NT2/D1 (cell line): ENCODE measurements around the gene CHST9.
"Not testable (repeated sequence)": the region's sequence is repeated elsewhere in the genome, so short reads cannot be mapped to it uniquely, and the experiment has no call there.

ENCODE experiments used
- DNase-seq: peaks from one replicate; pipeline ENCODE4 v3.0.0-alpha.2; 2011; ENCODE audit warnings: low read depth, low spot score
- H3K27me3 ChIP-seq: 2 replicates; pipeline ENCODE4 v1.6.0; 2011; ENCODE audit warnings: mild to moderate bottlenecking; ENCODE audit not compliant: insufficient read length, insufficient read depth
- H3K36me3 ChIP-seq: 2 replicates; pipeline ENCODE4 v1.6.1; 2011; ENCODE audit warnings: mild to moderate bottlenecking, low read length, mixed read lengths; ENCODE audit not compliant: insufficient read depth, insufficient read length
- H3K4me1 ChIP-seq: 2 replicates; pipeline ENCODE4 v1.5.1; 2011; ENCODE audit not compliant: insufficient read depth, insufficient read length
- H3K4me3 ChIP-seq: 2 replicates; pipeline ENCODE4 v1.5.1; 2011; ENCODE audit warnings: low read depth; ENCODE audit not compliant: insufficient read length
- H3K9ac ChIP-seq: 2 replicates; pipeline ENCODE4 v1.6.0; 2011; ENCODE audit warnings: low read depth; ENCODE audit not compliant: insufficient read length
- H3K9me3 ChIP-seq: 2 replicates; pipeline ENCODE4 v1.5.1; 2011; ENCODE audit warnings: mild to moderate bottlenecking, low read length; ENCODE audit not compliant: insufficient read depth
- SUZ12 ChIP-seq: IDR thresholded peaks from 2 replicates; pipeline ENCODE4 v1.6.1; 2011; ENCODE audit not compliant: insufficient read length, insufficient read depth; ENCODE audit errors: extremely low read depth
- YY1 ChIP-seq: IDR thresholded peaks from 2 replicates; pipeline ENCODE4 v1.6.1; 2011; ENCODE audit not compliant: insufficient read length, insufficient read depth
- ZNF274 ChIP-seq: IDR thresholded peaks from 2 replicates; pipeline ENCODE4 v1.6.1; 2011; ENCODE audit warnings: mild to moderate bottlenecking, low read depth, low read length

CHST9 gene

DNA sequence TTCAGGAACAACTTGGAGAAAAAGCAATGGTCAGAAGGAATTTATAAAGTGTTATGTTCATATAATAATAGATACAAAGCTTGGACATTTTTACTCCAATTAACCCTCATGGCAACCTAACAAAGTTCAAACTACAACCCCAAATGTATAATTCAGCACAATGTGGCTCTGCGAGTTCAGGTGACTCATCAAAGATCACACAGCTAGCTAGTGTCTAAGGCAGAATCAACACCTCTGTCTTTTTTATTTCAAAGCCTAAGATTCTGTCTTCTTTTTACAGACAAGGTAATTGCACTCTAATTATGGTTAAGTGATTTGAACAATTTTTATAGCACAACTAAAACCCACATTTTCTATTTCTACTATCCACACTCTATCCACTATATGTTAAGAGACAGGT is 90.5 kb downstream of the CHST9 start:
- Histone ChIP-seq H3K9me3 (no peaks in the 10 kb centered on the region), H3K4me1 (no peaks in the 10 kb centered on the region), H3K36me3 (no peaks in the 10 kb centered on the region), H3K4me3 (no peak overlapping the region), H3K9ac (no peak overlapping the region), H3K27me3 (no peaks in the 10 kb centered on the region)
- DNase-seq = no peak
- TF ChIP-seq ZNF274 (no peak), YY1 (no peak), SUZ12 (no peak)

DNA sequence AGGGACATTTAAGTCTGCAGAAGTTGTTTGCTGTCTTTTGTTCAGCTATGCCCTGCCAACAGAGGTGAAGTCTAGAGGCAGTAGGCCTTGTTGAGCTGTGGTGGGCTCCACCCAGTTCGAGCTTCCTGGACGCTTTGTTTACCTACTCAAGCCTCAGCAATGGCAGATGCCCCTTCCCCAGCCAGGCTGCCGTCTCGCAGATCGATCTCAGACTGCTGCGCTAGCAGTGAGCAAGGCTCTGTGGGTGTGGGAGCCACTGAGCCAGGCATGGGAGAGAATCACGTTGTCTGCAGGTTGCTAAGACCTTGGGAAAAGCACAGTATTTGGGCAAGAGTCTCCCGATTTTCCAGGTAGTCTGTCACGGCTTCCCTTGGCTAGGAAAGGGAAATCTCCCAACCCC is 91.8 kb downstream of the CHST9 start:
- H3K4me1 ChIP-seq, H3K9me3 ChIP-seq, H3K27me3 ChIP-seq, H3K36me3 ChIP-seq, H3K9ac ChIP-seq, H3K4me3 ChIP-seq, DNase-seq: not testable (repeated sequence)

DNA sequence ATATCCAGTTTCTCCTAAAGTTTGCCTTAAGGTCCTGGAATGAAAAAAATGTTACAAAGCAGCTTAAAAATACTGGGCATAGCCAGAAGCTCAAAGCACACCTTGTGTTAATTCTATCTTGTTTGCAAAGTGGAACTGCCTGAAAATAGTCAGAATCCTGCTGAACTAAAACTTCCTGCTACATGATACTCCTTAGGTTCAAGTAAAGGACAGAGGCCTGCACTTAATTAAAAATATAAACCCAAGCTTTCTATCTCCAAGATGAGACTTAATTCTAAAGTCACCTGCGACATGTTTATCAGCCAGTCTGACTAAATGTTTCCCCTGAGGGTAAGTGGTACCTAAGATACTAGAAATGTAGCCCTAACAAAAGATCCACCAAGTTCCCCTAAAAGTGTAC is 103.4 kb downstream of the CHST9 start:
- no peak overlapping the region for H3K4me3 ChIP-seq
- H3K4me1 ChIP-seq = no peaks in the 10 kb centered on the region
- H3K27me3 ChIP-seq = no peaks in the 10 kb centered on the region
- no peak for TF ChIP-seq ZNF274
- no peak for TF ChIP-seq YY1
- no peak for TF ChIP-seq SUZ12
- DNase-seq = no peak
- no peaks in the 10 kb centered on the region for H3K36me3 ChIP-seq
- H3K9me3 ChIP-seq = no peaks in the 10 kb centered on the region
- no peak overlapping the region for H3K9ac ChIP-seq

DNA sequence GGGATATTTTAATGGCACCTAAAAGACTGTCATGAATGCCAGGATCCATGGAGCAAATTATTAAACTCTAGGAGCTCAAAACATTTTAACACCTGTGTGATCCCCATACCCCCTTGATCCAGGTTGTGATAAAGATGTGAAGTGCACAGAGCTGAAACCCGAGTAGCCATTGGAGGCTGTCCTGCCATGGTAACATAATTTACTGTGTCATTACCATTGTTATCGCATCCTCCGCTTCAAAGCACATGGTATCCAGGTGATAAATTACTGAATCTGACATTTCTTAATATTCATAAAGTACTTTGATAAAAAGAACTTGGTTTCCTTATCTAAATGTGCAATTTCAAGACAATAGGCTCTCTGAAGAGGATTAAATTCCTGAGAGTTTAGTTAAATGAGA is 109.3 kb downstream of the CHST9 start:
- Histone ChIP-seq H3K4me3 (no peak overlapping the region), H3K36me3 (no peaks in the 10 kb centered on the region), H3K4me1 (no peaks in the 10 kb centered on the region), H3K9ac (no peak overlapping the region), H3K9me3 (no peaks in the 10 kb centered on the region), H3K27me3 (no peaks in the 10 kb centered on the region)
- no peak for DNase-seq
- TF ChIP-seq YY1 (no peak), ZNF274 (no peak), SUZ12 (no peak)

DNA sequence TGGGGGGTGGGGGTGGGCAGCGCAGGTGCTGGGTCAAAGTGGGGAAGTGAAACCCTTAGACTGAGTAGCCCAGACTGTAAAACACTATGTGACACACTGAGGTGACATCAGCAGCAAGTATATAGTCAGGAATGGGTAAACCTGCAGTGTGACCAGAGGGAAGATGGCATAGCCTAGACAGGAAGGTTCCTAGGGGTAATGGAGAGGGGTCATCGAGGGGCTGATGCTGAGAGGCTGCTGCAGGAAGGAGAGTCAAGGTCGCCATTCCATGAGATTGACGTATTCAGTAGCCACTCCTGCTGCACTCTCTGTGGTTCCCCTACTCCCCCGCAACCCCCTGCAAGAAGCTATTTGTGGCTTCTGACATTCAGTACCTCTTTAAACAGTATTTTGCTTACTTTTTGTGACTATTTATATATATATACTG is 111.7 kb downstream of the CHST9 start:
- Histone ChIP-seq H3K9me3 (no peaks in the 10 kb centered on the region), H3K4me1 (no peaks in the 10 kb centered on the region), H3K4me3 (no peak overlapping the region), H3K36me3 (no peaks in the 10 kb centered on the region), H3K27me3 (no peaks in the 10 kb centered on the region), H3K9ac (no peak overlapping the region)
- DNase-seq = no peak
- no peak for TF ChIP-seq YY1
- TF ChIP-seq SUZ12 = no peak

DNA sequence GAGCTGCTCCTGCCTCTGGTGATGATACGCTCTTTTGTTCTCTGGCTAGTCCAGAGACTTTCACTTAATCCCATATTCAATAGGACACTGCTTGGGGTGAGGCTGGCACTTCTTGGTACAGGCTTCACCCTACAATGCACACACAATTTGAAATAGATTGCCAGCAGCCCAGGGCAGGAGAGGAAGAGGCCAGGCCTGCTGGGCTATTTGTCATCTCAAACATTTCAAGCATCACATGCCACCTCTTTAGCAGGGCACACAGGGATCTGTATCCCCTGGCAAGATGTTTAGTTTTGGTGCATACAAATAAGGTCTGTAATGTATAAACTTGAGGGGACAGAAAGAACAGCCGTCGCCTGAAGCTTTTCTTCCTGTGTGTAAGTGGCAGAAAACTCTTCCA is 120.4 kb downstream of the CHST9 start:
- no peak for TF ChIP-seq YY1
- TF ChIP-seq ZNF274 = no peak
- no peak for TF ChIP-seq SUZ12
- Histone ChIP-seq H3K9me3 (no peaks in the 10 kb centered on the region), H3K36me3 (no peaks in the 10 kb centered on the region), H3K4me1 (no peaks in the 10 kb centered on the region), H3K27me3 (no peaks in the 10 kb centered on the region), H3K9ac (no peak overlapping the region), H3K4me3 (no peak overlapping the region)
- no peak for DNase-seq

DNA sequence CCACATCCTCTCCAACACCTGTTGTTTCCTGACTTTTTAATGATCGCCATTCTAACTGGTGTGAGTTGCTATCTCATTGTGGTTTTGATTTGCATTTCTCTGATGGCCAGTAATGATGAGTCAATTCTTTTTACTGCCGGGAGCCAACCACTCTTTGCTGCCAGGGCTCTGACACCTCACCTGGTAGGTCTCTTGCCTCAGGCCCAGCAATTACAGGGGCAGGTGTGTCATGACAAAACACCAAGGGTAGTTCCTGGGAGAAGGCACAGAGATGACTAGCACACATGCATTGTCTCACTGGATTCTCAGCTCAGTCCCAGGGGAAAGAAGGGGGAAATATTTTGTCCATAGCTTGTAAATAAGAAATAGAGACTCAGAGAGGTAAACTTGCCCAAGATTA is 122.3 kb downstream of the CHST9 start:
- Histone ChIP-seq H3K9ac (no peak overlapping the region), H3K4me3 (no peak overlapping the region), H3K36me3 (no peaks in the 10 kb centered on the region), H3K27me3 (no peaks in the 10 kb centered on the region), H3K4me1 (no peaks in the 10 kb centered on the region), H3K9me3 (no peaks in the 10 kb centered on the region)
- DNase-seq = no peak
- TF ChIP-seq ZNF274 = no peak
- TF ChIP-seq YY1 = no peak
- no peak for TF ChIP-seq SUZ12

DNA sequence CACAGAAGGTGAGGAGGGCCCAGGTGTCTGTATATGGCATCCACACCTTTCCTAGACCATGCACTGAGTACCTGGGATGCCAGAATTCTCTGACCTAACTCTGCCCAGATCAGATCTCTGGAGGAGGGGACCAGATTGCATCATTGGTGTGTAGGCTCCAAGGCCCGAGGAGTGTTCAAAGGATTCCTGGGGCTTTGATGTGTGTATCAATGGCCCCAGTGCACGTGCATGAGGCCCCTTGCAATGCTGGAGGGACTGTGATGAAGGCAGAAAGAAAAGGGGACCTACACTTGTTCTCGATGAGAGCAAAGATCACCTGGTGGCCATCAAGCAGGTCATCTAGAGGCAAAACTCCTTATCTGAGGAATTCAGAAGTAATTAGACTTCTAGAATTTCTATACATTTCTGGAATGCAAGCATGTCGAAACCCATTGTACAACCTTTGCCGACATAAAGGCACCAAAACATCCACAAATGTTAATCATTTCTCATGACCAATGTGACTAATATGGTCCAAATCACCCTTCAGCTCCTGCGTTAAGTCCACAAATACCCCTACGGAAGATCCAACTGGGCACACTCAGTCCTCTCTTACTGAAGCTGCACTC is 123.5 kb downstream of the CHST9 start:
- no peak for DNase-seq
- Histone ChIP-seq H3K9me3 (no peaks in the 10 kb centered on the region), H3K36me3 (no peaks in the 10 kb centered on the region), H3K4me3 (no peak overlapping the region), H3K27me3 (no peaks in the 10 kb centered on the region), H3K9ac (no peak overlapping the region), H3K4me1 (no peaks in the 10 kb centered on the region)
- TF ChIP-seq ZNF274 (no peak), YY1 (no peak), SUZ12 (no peak)
